ENCODE measurements around the gene COL9A2. TPM values are rescaled to one million over a fixed set of nuclear protein-coding genes. Genes with fewer than 3 reads are reported as not detected.

Gene COL9A2
- total RNA-seq, 4 donors from 2014 or later: 3.3 to 5.4 (median 3.6) TPM

GRCh38 chr1:40267767-40268187 lies 49.3 kb downstream of the COL9A2 start:
- no peak overlapping the region for H3K4me3 ChIP-seq
- H3K27ac ChIP-seq: peak overlapping the region; percentile 62
- TF ChIP-seq CTCF (IDR thresholded peaks at IDR 0.05) (no peak), EP300 (IDR thresholded peaks at IDR 0.05) (no peak), POLR2AphosphoS5 (IDR thresholded peaks at IDR 0.05) (no peak), POLR2A (IDR thresholded peaks at IDR 0.05) (no peak)
- peaks cover 17% of the 10 kb centered on the region for H3K4me1 ChIP-seq
- H3K9me3 ChIP-seq: no peaks in the 10 kb centered on the region
- H3K36me3 ChIP-seq: peaks cover 70% of the 10 kb centered on the region
- H3K27me3 ChIP-seq: no peaks in the 10 kb centered on the region
- 15% methylated on average over 2 of the region's 2 CpGs for WGBS
- no peak for DNase-seq (ENCODE audit: low spot score in 2 of 2)

GRCh38 chr1:40266786-40267535 lies 50.1 kb downstream of the COL9A2 start:
- no peaks in the 10 kb centered on the region for H3K27me3 ChIP-seq
- H3K4me1 ChIP-seq: peaks cover 17% of the 10 kb centered on the region
- DNase-seq (ENCODE audit: low spot score in 2 of 2): no peak
- H3K27ac ChIP-seq: peak overlapping the region; percentile 29
- no peak for TF ChIP-seq EP300 (IDR thresholded peaks at IDR 0.05)
- no peak for TF ChIP-seq POLR2A (IDR thresholded peaks at IDR 0.05)
- WGBS: 84% methylated on average over 6 of the region's 6 CpGs
- no peaks in the 10 kb centered on the region for H3K9me3 ChIP-seq
- H3K36me3 ChIP-seq: peaks cover 70% of the 10 kb centered on the region
- no peak overlapping the region for H3K4me3 ChIP-seq

- H3K27me3 ChIP-seq: no peaks in the 10 kb centered on the region
- TF ChIP-seq EP300 (IDR thresholded peaks at IDR 0.05) (no peak), CTCF (IDR thresholded peaks at IDR 0.05) (no peak)
- H3K4me1 ChIP-seq: peaks cover 17% of the 10 kb centered on the region
- no peak overlapping the region for H3K27ac ChIP-seq
- H3K9me3 ChIP-seq: no peaks in the 10 kb centered on the region
- H3K36me3 ChIP-seq: peaks cover 70% of the 10 kb centered on the region
- no peak for DNase-seq (ENCODE audit: low spot score in 2 of 2)
- H3K4me3 ChIP-seq: no peak overlapping the region
Observed at GRCh38 chr1:40265919-40266318, 51.2 kb downstream of the COL9A2 start.

GRCh38 chr1:40265298-40265697 lies 51.8 kb downstream of the COL9A2 start:
- Histone ChIP-seq H3K4me3 (no peak overlapping the region), H3K4me1 (peaks cover 17% of the 10 kb centered on the region)

GRCh38 chr1:40264354-40264781 lies 52.7 kb downstream of the COL9A2 start:
- no peak for DNase-seq (ENCODE audit: low spot score in 2 of 2)
- Histone ChIP-seq H3K27me3 (no peaks in the 10 kb centered on the region), H3K36me3 (peaks cover 57% of the 10 kb centered on the region), H3K4me3 (no peak overlapping the region), H3K4me1 (peaks cover 24% of the 10 kb centered on the region), H3K9me3 (no peaks in the 10 kb centered on the region), H3K27ac (no peak overlapping the region)
- TF ChIP-seq EP300 (IDR thresholded peaks at IDR 0.05): no peak
- TF ChIP-seq POLR2AphosphoS5 (IDR thresholded peaks at IDR 0.05): no peak
- TF ChIP-seq POLR2A (IDR thresholded peaks at IDR 0.05): no peak
- TF ChIP-seq CTCF (IDR thresholded peaks at IDR 0.05): no peak
- WGBS: 82% methylated on average over 3 of the region's 3 CpGs

More at GRCh38 chr1:40265298-40265697, 51.8 kb downstream of the COL9A2 start:
- TF ChIP-seq EP300 (IDR thresholded peaks at IDR 0.05) (no peak), POLR2AphosphoS5 (IDR thresholded peaks at IDR 0.05) (no peak), CTCF (IDR thresholded peaks at IDR 0.05) (no peak), POLR2A (IDR thresholded peaks at IDR 0.05) (no peak)
- no peak for DNase-seq (ENCODE audit: low spot score in 2 of 2)
- H3K9me3 ChIP-seq: no peaks in the 10 kb centered on the region
- no peak overlapping the region for H3K27ac ChIP-seq
- no peaks in the 10 kb centered on the region for H3K27me3 ChIP-seq
- peaks cover 67% of the 10 kb centered on the region for H3K36me3 ChIP-seq

- H3K9me3 ChIP-seq: no peaks in the 10 kb centered on the region
- H3K27ac ChIP-seq: peak overlapping the region; percentile 96
- 0% methylated on average over 10 of the region's 10 CpGs for WGBS
- peaks cover 34% of the 10 kb centered on the region for H3K4me1 ChIP-seq
- H3K36me3 ChIP-seq: peaks cover 26% of the 10 kb centered on the region
- DNase-seq (ENCODE audit: low spot score in 2 of 2): no peak
- TF ChIP-seq POLR2AphosphoS5 (IDR thresholded peaks at IDR 0.05) (no peak), EP300 (IDR thresholded peaks at IDR 0.05) (no peak)
- peak overlapping the region; percentile 89 for H3K4me3 ChIP-seq
- H3K27me3 ChIP-seq: no peaks in the 10 kb centered on the region
Observed at GRCh38 chr1:40258445-40258769, 58.7 kb downstream of the COL9A2 start.

Measured in suprapubic skin (tissue), 4 donors.